B cell (primary cell): ENCODE measurements around the gene APOC3. TPM values are rescaled to one million over a fixed set of nuclear protein-coding genes. Genes with fewer than 3 reads are reported as not detected.

Experiments
- ATAC-seq: fragments of 200-7000 bp; cut with Tn5 transposase; one replicate; pipeline ENCODE4 v1.10.0; 2021; ENCODE audit warnings: low read depth, mild to moderate bottlenecking, moderate number of reproducible peaks, moderate library complexity
- CTCF ChIA-PET: fragments of 350-600 bp; sonication (Branson Sonifier 250); formaldehyde crosslinking; loops from one replicate; lab custom pipeline; 2021; ENCODE audit warnings: antibody characterized with exemption, inconsistent platforms; lab: Charles Lee
- POLR2A ChIA-PET: fragments of 350-600 bp; sonication (Branson Sonifier 250); formaldehyde crosslinking; loops from one replicate; lab custom pipeline; 2021; ENCODE audit warnings: antibody characterized with exemption; lab: Charles Lee
- DNase-seq: peaks from one replicate; pipeline ENCODE4 v3.0.0; 2013
- H2AFZ ChIP-seq: 2 replicates; pipeline ENCODE4 v1.6.1; 2012; ENCODE audit warnings: mild to moderate bottlenecking, low read depth, low read length; ENCODE audit not compliant: insufficient read depth, poor library complexity, severe bottlenecking
- H3K27ac ChIP-seq, 2 donors: 1 replicate in 1 of 2; 2 replicates in 1 of 2; pipeline ENCODE4 v1.5.1; 2012 to 2013; ENCODE audit warnings: low read length in 2 of 2, mild to moderate bottlenecking in 2 of 2, moderate library complexity in 1 of 2
- H3K27me3 ChIP-seq, 4 experiments: fragments of 200-600 bp in 1 of 4; sonication (generic) in 1 of 4; replicated peaks in 1 of 4; 1 replicate in 2 of 4; 2 replicates in 2 of 4; pipeline versions ENCODE4 v1.6.1 to v1.7.0; 2013 to 2016; ENCODE audit warnings: low read length in 3 of 4, mild to moderate bottlenecking in 2 of 4, mixed read lengths in 1 of 4, moderate library complexity in 1 of 4; ENCODE audit not compliant: insufficient read depth in 4 of 4, control insufficient read depth in 3 of 4; ENCODE audit errors: control extremely low read depth in 1 of 4
- H3K36me3 ChIP-seq, 2 experiments: replicated peaks in 1 of 2; 1 replicate in 1 of 2; 2 replicates in 1 of 2; pipeline versions ENCODE4 v1.6.1 to v1.7.1; 2013; ENCODE audit warnings: low read length in 1 of 2; ENCODE audit not compliant: insufficient read depth in 2 of 2, control insufficient read depth in 1 of 2; ENCODE audit errors: control extremely low read depth in 1 of 2, extremely low read depth in 1 of 2
- H3K4me1 ChIP-seq, 2 donors: fragments of 200-600 bp in 1 of 2; sonication (generic) in 1 of 2; 1 replicate in 1 of 2; 2 replicates in 1 of 2; pipeline versions ENCODE4 v1.5.1 to v1.6.1; 2013 to 2017; ENCODE audit warnings: low read length in 2 of 2; ENCODE audit not compliant: control insufficient read depth in 2 of 2, insufficient read depth in 2 of 2
- H3K4me2 ChIP-seq: replicated peaks from 2 replicates; pipeline ENCODE3; 2012; ENCODE audit warnings: mild to moderate bottlenecking, low read depth, low read length; ENCODE audit not compliant: poor library complexity, severe bottlenecking
- H3K4me3 ChIP-seq, 5 experiments: fragments of 200-600 bp in 1 of 5; sonication (generic) in 1 of 5; 1 replicate in 3 of 5; 2 replicates in 2 of 5; pipeline versions ENCODE4 v1.5.1 to v1.7.0; 2011 to 2016; ENCODE audit warnings: low read length in 4 of 5, mild to moderate bottlenecking in 4 of 5, low read depth in 2 of 5, control low read depth in 1 of 5, moderate library complexity in 1 of 5; ENCODE audit not compliant: insufficient read depth in 1 of 5; ENCODE audit errors: control extremely low read depth in 1 of 5, extremely low read depth in 1 of 5
- H3K79me2 ChIP-seq: fragments of 200-600 bp; sonication (generic); one replicate; pipeline ENCODE4 v1.6.0; 2016; ENCODE audit warnings: low read length; ENCODE audit not compliant: control insufficient read depth, insufficient read depth
- H3K9ac ChIP-seq: fragments of 200-600 bp; sonication (generic); 2 replicates; pipeline ENCODE4 v1.6.1; 2017; ENCODE audit warnings: mild to moderate bottlenecking, low read length, moderate library complexity
- H3K9me3 ChIP-seq, 3 donors: one replicate each; pipeline versions ENCODE4 v1.6.1 to v1.7.1; 2013; ENCODE audit warnings: low read length in 2 of 3; ENCODE audit not compliant: control insufficient read depth in 2 of 3, insufficient read depth in 1 of 3; ENCODE audit errors: control extremely low read depth in 1 of 3
- H4K20me1 ChIP-seq: 2 replicates; pipeline ENCODE4 v1.6.0; 2012; ENCODE audit warnings: mild to moderate bottlenecking, low read length; ENCODE audit not compliant: insufficient read depth, control insufficient read depth, poor library complexity, severe bottlenecking
- H3K27ac Mint-ChIP-seq: one replicate; pipeline ENCODE4 v1.8.0; 2021; ENCODE audit warnings: mixed read lengths
- H3K27me3 Mint-ChIP-seq: one replicate; pipeline ENCODE4 v1.8.0; 2021; ENCODE audit warnings: mixed read lengths
- H3K4me1 Mint-ChIP-seq: one replicate; pipeline ENCODE4 v1.8.0; 2021; ENCODE audit warnings: mixed read lengths
- H3K4me3 Mint-ChIP-seq: one replicate; pipeline ENCODE4 v1.8.0; 2021; ENCODE audit warnings: mixed read lengths
- H3K9me3 Mint-ChIP-seq: one replicate; pipeline ENCODE4 v1.8.0; 2022; ENCODE audit warnings: mixed read lengths; ENCODE audit not compliant: insufficient read depth
- EZH2 ChIP-seq: IDR thresholded peaks from 2 replicates; pipeline ENCODE4 v1.6.1; 2012; ENCODE audit warnings: borderline replicate concordance, low read depth, mild to moderate bottlenecking, moderate library complexity, low read length; ENCODE audit not compliant: insufficient read depth, poor library complexity, severe bottlenecking
- WGBS: methylation state at CpG from one replicate; pipeline ENCODE4 v1.1.5; 2013; ENCODE audit warnings: missing lambda C conversion rate; ENCODE audit not compliant: insufficient coverage; 5-methylcytosine and 5-hydroxymethylcytosine counted together
- intact Hi-C: fragments of 100-400 bp; cut with micrococcal nuclease; formaldehyde crosslinking; loops from one replicate; pipeline ENCODE4 v1.10.0; 2022
- polyA plus RNA-seq: library from polyadenylated mRNA; depleted of rRNA; stranded (reverse); fragments of >200 nt; gene quantifications from 2 replicates; pipeline ENCODE4 v1.2.3, GENCODE V29; 2012
- total RNA-seq, 2 donors: library from RNA; stranded (reverse); fragments of 120-200 nt in 1 of 2; gene quantifications; 1 replicate in 1 of 2; 2 replicates in 1 of 2; pipeline versions ENCODE4 v1.2.3 to v1.2.4, GENCODE V29; 2013 to 2022
- TF ChIP-seq, protein P1 (sequence below): fragments of 200-600 bp; IDR thresholded peaks from one replicate; pipeline ENCODE4 v1.8.0; 2022; ENCODE audit warnings: antibody characterized with exemption, mild to moderate bottlenecking

The APOC3 gene
- total and polyA plus RNA-seq, 2 donors (not counting 1 experiment from before 2014, with no cell fraction given) = not detected

DNA sequence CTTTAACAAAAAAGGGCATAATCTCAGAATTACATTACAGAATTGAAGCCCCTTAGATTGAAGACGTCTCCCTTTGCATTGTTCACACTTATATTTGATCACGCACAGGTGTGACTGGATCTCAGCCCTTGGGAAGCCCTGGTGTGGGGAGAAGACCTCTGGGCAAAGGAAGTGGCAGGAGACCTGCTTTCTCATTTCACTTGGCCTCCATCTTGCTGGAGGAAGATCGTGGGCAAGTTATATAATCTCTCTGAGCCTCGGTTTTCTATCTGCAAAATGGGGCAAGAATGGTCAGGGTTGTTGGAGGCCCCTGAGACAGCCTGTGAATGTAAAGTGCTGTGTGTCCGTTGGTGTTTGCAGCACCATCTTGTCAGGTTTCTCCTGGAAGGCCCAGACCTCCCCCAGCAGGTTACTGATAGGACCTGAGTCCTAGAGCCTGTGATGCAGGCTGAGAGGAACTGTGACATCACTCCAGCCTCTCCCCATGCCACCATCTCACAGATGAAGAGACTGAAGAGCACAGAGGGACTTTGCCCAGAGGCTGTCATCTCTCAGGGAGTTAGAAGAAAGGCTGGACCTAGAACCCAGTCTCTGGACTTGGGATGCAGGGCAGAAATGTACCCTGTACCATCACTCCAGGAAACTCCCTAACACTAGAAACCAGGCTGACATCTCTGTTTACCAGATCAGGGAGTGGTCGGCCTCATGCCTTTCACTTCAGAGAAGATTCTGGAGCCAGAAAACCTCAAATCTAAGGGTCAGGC, 8.8 kb downstream of the APOC3 start:
- Histone ChIP-seq H3K9me3 (no peaks in the 10 kb centered on the region), H4K20me1 (no peaks in the 10 kb centered on the region), H3K4me3 (no peak overlapping the region), H2AFZ (no peak overlapping the region), H3K4me2 (no peak overlapping the region), H3K9ac (no peak overlapping the region), H3K79me2 (no peaks in the 10 kb centered on the region), H3K27ac (no peak overlapping the region), H3K4me1 (peaks cover 7 to 14% of the 10 kb centered on the region in 2 donors), H3K36me3 (peaks cover 0 to 2% of the 10 kb centered on the region in 2 experiments), H3K27me3 (peaks cover 0 to 4% (median 0%) of the 10 kb centered on the region in 4 experiments)
- H3K9me3 Mint-ChIP-seq = no peaks in the 10 kb centered on the region
- no peak for DNase-seq
- ATAC-seq = no peak
- WGBS = 83% methylated on average over 3 of the region's 6 CpGs
- ChIA-PET CTCF (no interaction called here), POLR2A (no interaction called here)
- peaks cover 16% of the 10 kb centered on the region for H3K4me1 Mint-ChIP-seq
- H3K27me3 Mint-ChIP-seq = no peaks in the 10 kb centered on the region
- H3K4me3 Mint-ChIP-seq = no peak overlapping the region
- no peak for TF ChIP-seq EZH2
- TF ChIP-seq, protein P1, sequence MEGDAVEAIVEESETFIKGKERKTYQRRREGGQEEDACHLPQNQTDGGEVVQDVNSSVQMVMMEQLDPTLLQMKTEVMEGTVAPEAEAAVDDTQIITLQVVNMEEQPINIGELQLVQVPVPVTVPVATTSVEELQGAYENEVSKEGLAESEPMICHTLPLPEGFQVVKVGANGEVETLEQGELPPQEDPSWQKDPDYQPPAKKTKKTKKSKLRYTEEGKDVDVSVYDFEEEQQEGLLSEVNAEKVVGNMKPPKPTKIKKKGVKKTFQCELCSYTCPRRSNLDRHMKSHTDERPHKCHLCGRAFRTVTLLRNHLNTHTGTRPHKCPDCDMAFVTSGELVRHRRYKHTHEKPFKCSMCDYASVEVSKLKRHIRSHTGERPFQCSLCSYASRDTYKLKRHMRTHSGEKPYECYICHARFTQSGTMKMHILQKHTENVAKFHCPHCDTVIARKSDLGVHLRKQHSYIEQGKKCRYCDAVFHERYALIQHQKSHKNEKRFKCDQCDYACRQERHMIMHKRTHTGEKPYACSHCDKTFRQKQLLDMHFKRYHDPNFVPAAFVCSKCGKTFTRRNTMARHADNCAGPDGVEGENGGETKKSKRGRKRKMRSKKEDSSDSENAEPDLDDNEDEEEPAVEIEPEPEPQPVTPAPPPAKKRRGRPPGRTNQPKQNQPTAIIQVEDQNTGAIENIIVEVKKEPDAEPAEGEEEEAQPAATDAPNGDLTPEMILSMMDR = no peak
- intact Hi-C loops = no loop called here
- H3K27ac Mint-ChIP-seq = no peak overlapping the region

DNA sequence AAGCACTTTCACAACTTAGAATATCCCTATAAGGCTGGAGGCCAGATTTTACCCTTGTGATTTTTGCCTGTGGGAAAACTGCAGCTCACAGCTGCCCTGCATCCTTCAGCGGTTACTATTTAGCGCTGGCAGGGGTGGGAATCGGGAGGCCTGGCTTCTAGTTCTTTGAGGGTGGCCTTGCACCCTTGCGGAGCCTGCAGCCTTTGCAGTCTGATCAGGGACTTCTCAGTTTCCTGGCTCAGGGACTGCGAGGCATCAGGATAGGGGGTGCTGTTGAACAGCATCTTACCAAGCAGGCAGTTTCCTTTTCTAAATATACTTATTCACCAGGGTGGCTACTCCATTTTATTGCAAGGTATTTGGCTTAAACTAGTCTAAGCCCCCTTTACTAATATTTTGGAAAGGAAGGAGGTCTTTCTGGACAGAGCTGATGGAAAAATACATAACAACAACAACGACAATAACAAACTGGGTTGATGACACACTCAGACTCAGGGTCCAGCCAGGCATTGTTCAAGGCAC, 10.6 kb downstream of the APOC3 start:
- WGBS = 95% methylated on average over 5 of the region's 6 CpGs
- ATAC-seq = no peak
- DNase-seq = no peak

More for the DNA sequence above, 10.6 kb downstream of the APOC3 start:
- no peaks in the 10 kb centered on the region for H3K27me3 Mint-ChIP-seq
- Histone ChIP-seq H3K36me3 (peaks cover 0 to 16% of the 10 kb centered on the region in 2 experiments), H3K27me3 (peaks cover 0 to 4% (median 0%) of the 10 kb centered on the region in 4 experiments), H4K20me1 (no peaks in the 10 kb centered on the region), H3K9me3 (no peaks in the 10 kb centered on the region), H3K4me3 (no peak overlapping the region), H3K4me1 (peaks cover 4 to 9% of the 10 kb centered on the region in 2 donors), H3K27ac (no peak overlapping the region), H2AFZ (no peak overlapping the region), H3K9ac (no peak overlapping the region), H3K4me2 (no peak overlapping the region), H3K79me2 (no peaks in the 10 kb centered on the region)
- no peak overlapping the region for H3K27ac Mint-ChIP-seq
- H3K9me3 Mint-ChIP-seq = no peaks in the 10 kb centered on the region
- H3K4me3 Mint-ChIP-seq = no peak overlapping the region
- POLR2A ChIA-PET = no interaction called here
- peaks cover 8% of the 10 kb centered on the region for H3K4me1 Mint-ChIP-seq
- TF ChIP-seq EZH2 = no peak
- TF ChIP-seq, protein P1 = no peak
- CTCF ChIA-PET = interaction anchor here (1.3 kb wide), 1 partner anchor 19 kb away, joined by 3 read pairs; no protein-coding TSS in a partner anchor
- intact Hi-C loops = no loop called here
